Cortex of kidney (tissue), 1 donor: ENCODE measurements around the gene AFF3.

Experiments used
- DNase-seq: peaks from one replicate; lab custom pipeline; 2025; lab: John Stamatoyannopoulos, UW

AFF3 gene

DNA sequence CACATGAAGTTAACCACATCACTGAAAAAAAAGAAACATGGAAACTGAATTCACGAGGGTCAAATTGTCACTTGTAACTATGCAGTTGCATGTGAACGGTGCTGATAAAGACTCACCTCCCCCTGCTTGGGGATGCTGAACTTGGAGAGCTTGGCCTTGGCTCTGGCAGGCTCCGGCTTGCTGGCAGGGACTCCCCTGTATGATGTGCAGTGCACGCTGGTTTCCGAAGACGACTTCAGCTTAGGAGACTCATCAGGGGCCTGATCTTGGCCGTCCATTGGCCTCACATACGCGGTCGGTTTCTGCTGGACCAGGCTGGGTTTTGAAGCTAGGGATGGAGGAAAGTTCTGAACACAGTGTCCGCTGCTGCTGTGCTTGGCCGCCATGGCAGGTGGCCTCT lies 135.9 kb downstream of the AFF3 start:
- no peak for DNase-seq

DNA sequence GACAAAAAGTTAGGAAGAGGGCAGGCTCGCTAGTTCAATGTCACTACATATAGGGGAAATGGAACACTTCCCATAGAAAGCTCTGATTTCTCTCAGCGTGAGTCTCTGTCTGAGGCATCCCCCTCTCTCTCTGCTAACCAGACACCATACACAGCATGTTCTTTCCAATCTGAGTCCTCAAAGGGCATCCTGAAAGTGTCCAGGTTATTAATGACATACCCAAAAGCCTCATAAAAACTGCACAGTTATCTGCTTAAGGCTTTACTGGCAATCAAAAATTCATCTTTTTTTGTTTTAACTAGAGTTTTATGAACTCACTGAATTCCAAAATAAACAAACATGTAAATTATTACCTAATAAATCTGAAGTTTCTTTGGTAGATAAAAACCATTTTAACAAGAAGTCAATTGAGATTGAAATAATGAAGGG lies 137.4 kb downstream of the AFF3 start:
- DNase-seq, result no peak

DNA sequence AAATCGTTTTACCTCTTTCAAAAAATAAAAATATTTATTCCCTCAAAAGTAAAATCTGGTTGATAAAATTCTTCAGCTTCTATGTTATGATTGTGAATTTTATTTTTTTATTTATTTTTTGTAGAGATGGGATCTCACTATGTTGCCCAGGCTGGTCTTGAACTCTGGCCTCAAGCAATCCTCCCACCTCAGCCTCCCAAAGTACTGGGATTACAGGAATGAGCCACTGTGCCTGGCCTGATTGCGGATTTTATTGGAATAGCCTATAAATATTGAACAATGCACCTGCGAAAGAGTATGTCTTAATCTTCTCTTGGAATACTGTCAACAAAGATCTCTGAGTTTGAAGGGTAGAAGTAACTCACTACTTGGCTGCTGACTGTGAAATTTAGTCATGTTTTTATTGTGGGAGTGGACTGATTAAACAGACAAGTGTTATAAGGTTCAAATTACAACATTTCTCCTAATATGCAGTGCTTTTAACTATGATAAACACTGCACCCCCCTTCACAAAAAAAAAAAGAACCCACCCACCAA lies 138.0 kb downstream of the AFF3 start:
- no peak for DNase-seq

DNA sequence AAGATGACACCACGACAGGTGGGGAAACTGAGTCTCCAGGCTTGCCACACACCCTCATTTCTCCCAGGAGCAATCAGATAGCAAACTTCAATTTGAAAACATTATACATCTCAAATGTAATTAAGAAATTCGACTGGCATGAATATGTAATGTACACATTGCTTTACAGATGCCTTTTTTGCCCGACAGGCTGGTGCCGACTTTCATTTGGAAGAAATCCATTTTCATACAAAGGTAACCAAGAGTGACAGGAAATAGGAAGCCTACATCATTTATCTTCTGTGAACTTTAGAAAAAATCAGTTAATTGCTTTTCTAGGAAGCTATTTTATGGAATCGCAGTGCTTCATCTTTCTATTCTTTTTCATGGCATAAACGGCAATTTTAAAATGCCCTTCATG lies 140.3 kb downstream of the AFF3 start:
- DNase-seq, result no peak

DNA sequence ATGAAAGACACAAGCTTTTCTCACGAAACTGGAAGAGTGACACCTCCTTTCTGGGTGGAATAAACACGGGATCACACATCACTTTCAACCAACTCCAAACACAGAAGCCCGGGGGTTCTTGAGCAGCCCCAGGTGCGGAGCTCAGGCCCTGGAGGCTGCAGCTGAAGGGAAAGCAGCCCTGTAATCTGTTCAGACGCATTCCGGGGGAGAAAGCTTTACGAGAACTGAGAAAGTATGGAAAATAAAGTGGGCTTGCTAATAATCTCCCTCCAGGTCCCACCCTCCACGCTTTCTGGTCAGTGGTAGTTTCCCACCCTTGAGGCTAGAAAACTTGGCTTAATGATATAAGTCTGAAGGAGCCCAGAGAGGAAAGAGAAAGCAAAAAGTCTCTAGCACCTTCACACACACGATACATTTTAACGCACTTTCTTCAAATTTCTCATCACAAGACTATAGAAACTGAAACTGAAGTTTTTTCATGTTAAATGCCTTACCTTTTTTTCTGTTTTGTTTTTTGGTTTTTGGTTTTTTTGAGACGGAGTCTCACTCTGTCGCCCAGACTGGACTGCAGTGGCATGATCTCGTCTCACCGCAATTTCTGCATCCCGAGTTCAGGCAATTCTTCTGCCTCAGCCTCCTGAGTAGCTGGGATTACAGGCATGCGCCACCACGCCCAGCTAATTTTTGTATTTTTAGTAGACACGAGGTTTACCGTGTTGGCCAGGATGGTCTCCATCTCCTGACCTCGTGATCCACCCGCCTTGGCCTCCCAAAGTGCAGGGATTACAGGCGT lies 141.3 kb downstream of the AFF3 start:
- no peak for DNase-seq

DNA sequence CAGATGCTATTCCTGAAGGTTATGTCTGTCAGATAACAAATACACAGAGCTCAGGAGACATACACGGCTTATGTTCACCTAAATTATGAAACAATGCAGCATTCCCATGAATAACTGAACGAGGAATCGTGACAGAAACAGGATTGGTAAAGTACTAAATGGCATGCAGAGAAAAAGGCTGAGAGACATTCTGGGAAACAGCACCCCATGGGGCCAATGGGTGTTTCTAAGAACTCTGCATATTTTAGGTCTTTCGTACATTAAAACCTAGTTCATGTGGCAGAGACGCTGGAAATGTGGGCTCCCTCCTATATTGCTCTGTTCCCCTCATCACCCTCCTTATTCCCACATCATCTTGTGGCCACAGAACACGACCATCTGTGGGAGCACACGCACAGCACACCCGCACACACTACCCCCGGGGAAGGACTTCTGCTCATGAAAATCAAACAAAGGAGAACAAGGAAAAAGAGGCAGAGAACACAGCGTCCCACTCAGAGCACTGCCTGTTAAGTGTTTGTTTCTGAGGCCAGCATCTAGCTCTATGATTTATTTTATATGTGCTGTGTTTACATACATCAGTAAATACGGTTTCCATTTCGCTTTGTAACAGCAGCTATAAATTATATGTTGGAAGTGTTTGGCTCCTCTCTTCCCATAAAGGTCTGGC lies 143.6 kb downstream of the AFF3 start:
- no peak for DNase-seq

DNA sequence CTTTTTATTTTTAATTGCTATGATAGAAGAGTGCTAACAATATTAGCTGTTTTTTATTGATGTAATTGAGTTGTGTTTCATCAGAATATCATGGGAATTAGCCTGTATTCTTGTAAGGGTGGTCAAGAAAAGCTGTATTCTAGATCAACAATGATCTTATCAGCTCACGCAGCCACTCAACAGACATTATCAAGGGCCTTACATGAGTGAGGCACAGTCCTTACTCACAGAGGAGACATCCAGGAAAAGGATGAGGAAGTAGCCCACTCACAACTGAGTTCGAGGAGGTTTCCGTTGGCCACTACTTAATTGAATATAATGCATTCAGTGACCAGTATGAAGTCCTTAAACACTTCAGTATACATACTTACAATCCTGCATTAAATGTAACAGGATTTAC lies 152.5 kb downstream of the AFF3 start:
- no peak for DNase-seq

DNA sequence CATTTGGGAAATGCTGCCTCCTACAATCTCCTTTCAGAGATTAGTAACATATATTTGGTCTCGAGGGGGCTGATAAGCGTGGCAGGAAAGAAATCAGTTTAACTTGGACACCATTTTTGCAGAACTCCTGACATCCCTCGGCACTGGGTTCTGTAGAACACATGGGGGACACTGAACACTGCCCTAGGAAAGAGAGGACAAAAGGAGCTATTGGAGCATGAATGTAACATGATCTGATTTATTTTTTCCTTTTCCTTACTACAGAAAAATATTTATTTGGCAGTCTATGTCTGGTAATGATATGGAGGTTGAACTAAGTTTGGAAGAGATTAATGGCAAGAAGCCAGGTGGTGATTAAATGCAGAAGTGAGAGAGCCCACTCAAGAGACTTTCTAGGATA lies 153.8 kb downstream of the AFF3 start:
- DNase-seq, result no peak

DNA sequence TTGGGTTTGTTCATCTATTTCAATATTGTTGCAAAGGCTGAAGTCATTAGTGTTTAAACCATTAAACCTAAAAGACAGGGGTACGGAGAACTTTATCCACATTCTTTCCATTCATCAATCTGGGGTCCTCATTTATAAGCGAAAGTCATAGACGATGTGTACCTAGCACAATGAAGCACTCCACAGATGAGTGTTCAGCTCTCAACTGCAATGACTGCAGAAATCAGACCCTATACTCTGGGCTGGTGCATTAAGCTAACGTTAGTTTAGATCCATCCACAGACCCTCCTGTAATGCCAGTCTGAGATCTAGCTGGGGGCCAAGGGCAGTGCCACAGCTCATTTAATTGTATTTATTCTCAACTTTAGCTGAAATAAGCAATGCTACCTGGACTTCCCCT lies 155.2 kb downstream of the AFF3 start:
- no peak for DNase-seq

DNA sequence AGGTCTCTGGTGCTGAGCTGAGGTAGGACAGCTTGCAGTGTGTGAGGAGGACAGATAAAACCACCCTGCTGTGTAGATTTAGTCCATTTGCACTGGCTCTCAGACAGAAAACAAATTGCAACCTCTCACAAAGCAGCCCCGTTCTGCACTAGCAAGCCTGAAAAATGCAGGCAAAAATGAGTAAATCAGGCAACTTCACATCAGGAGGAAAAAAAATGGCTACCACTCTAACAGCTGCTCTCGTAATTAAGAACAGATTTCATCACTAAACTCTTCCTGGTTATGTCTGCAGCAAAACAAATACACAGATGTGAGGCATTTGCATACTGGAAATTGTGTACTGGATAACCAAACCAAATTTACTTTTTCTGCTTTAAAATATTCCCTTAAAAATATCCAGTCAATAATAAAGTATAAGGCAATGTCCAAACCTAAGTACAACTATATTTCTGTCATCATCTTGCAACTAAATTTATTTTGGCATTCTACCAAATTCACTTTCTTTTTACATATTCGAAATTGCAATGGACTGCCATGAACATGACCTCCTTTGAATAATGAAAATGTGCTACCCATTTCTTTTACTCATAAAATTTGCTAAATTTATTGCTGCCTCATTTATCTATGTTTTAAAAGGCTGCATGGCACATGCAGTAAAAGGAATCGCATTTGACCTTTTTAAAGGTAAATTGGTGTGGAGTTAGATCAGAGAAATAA lies 157.4 kb downstream of the AFF3 start:
- DNase-seq, result no peak

DNA sequence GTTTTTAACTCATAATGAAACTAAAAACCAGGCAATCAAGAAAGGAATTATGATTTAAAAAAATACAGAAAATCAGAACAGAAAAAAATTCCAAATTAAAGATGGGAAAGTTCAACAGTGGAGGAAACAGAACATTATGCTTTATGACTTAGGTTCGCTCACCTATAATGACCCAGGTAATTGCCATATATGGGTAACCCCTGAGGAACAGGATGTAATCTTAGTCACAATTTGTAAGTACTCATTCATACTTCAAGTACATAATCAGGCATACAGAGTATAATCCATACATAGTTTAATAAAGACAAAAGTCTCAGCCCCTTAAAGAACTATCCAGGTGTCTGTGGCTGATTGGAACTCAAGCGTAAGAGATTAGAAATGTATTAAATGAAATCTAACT lies 159.6 kb downstream of the AFF3 start:
- no peak for DNase-seq

DNA sequence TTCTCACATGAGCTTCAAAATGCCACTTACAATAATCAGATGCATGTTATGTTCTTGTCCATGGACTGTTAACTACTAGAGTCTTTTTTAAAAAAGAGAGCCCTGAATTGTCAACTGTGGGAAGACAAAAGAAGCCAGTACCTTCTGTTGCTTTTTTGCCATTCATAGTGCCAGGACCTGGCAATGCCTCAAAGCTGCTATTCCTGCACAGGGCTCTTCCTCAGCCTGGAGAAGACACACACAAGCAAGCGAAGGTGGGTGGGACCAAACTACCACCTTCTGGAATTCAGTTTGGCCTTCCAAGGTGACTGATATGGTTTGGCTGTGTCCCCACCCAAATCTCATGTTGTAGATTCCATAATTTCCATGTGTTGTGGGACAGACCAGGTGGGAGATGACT lies 160.6 kb downstream of the AFF3 start:
- no peak for DNase-seq

DNA sequence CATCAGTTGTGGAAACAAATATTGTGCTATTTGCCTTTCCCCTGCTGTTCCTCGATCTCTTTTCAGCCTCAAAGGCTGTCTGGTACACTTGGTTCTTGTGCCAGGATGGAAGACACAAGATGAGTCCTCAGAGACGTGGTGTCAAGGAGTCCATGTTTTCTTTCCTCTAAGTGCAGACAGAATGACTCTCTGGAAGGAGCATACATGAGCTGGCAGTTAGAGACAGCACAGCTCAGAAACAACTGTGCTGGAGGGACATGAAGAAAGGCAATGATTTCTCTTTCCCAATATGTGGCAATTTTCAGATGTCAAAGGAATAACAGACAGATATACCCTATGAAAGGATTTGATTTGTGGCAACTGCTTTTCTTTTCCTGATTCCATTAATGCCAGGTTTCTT lies 162.2 kb downstream of the AFF3 start:
- no peak for DNase-seq

DNA sequence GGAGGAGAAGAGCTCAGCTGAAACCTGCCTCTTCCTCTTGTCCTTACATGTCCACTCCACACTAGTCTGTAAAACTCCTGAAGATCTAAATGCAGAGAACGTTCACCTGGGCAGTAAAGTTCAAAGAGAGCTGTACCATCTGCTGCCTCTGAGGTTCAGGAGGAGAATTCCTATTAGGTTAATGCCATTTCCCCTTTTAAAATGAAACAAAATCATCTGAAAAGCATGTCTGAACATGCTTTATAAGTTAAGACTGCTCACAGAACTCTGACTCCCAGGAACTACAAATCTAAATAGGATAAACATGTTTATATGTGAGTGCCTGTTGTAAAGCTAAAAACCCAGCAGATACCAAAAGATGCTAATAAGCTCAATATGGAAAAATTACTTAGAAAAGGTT lies 164.4 kb downstream of the AFF3 start:
- no peak for DNase-seq

DNA sequence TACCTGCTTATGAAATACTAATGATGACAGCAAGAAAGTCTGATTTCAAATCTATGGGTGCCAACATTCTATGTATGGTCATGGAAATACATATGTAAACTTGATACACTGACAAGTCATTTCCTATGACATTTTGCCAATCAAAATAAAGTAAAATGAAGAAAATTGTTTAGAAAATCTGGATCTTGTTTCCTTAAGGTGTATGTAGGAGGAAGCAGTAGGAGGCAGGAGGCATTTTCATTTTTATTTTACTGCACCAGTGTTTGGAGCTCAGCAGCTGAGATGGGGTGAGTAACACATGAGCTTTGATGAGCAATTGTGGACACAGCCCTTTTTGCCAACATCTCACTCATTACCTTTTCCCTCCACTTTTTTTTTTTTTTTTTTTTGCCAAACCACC lies 167.0 kb downstream of the AFF3 start:
- DNase-seq, result no peak

DNA sequence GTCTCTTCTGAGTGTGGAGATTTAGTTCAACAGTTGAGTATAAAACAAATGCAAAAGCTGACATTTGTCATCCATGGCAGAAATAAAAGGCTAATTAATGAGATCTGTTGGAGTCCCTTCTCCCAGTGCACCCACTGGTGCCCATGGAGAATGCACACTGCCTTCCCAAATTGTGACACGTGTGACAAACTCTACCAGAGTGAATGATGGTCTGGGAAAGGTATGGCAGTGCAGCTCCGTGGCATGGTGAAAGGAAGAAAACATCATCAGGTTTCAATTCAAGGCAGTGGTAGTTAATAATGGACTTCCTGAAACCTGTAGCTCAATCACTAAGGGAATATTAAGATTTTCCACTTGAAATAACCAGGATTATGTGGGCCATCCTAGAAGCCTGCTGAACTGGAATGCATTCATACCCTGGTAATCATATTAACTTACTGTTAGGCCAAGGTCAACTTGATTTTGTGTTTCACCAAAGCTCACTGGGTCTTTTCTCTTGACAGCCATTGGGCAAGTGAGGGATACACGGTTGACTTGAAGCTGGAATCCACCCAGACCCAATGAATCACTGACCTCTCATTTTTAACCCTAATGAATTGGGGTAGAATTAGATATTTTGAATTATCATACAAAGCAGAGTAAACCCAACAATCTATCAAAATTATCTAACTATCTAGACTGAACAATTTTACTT lies 167.6 kb downstream of the AFF3 start:
- DNase-seq, result no peak

DNA sequence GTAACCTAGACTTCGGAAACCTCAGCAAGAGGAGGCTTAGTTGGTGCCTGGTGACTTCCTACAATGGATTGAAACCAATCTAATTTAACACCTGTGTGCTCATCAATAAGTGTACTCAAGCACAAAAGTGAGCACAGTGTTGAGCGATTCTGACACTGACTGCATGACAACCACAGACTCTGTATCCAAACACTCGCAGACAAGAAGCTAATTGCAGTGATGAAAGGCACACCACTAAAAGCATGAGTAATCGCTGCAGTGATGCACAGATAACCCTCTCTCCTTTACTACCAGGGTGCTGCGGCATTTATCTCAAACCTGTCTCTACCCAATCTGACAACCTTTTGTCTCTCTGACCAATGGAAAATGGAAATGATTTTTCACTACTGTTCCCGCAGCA lies 168.1 kb downstream of the AFF3 start:
- DNase-seq, result no peak

DNA sequence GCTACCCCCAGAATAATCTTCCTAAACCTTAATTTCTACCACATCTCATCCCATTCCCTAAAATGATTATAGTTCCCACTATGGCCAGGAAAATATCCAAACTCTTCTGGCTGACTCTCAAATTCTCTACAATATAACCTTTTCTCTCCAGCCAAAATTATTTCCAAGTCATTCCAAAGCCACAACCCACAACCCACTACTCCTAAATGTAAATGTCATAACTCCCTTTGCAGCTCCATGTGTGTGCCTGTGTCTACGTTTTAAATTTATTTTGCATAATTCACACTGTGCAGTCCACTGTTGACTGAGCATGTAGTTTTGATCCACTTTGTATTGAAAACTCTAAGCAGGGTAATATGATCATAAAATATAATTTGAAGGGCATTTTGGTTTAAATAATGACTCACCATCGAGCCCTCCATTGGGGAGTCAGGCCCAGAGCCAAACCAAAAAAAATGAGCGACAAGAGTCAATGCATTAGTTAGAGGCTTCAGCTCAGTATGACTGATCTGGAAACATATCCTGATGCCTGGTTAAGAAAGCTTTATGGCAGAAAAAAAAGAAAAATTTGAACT lies 171.0 kb downstream of the AFF3 start:
- DNase-seq, result no peak

DNA sequence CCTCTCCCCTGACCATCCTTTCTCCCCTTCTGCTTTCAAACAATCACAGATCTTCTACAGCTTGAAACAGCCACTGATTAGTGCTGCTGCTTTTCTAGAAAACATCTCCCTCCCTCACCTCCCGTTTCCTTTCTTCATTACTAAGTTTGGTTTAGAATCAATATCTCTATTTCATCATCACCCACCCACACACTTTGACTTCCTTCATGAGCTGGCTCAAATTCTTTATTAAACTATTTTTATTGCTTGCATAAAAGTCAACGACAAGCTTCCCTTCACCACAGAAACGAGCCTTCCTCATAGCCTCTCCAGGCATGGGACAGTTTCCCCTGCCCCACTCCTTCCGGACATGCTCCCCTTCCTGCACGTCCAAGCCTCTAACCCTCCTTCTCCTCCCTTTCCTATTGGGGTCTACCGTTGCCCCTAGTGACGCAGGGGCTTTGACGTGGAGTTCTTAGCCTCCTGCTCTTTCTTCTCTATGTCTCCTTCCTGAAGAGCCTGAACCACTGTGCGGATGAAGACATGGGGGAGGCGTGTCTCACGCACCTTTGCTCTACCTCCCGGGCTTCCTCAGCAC lies 172.0 kb downstream of the AFF3 start:
- no peak for DNase-seq

DNA sequence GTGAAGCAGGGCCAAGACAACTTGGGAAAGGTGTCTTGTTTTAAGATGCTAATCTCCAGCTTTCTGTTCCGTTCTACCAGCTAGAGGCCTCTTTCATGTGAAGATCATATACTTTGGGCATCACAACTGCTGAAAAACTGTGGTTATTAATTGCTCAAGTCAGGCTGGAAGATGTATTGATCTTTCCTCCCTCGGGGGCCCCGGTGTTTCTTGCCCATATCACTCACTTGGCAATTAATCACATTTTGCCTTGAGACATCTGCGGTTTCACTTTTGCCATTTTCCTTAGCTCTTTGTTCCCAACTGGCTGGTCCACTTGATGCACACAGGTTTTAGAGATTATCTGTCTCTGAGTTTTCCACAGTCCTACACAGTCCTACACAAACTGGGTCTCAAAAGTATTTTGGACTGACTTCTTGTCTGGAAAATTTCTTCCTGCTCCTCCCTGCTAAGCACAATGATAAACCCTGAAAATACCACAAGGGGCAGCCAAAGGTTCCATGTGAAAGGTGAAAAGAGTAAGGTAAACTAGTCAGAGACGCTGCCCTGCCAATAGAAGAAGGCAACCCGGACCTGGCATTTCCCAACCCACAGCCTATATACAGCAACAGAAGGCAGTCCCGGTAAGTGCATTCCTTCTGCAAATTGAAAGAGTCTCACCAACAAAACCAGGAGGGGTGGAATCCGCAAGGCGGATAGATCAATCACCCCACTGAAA lies 181.0 kb downstream of the AFF3 start:
- no peak for DNase-seq

DNA sequence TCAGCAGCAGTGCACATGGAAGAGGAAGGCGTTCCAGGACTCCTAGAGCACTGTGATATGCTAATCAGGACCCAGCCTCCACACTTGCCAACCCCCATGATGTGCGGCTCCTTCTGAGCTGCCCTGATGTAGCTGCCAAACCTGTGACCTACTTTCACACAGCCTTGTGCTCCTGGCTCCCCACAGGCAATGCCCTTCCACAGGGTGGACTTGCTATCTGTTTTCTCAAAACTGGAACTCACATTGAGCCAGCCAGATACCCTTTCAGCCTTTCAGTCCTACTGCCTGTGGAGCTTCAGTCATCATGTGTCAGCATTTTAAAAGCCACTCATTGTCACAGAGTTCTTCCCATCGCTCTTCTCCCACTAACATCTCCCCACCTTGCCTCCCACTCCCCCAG lies 181.6 kb downstream of the AFF3 start:
- no peak for DNase-seq
